Ectodermal cell (in vitro differentiated cells): Measurements from ENCODE around the gene PGBD5.
A peak's percentile ranks its signal among the peaks of the same experiment; 100 is the strongest.

ENCODE experiments used
- H3K27ac ChIP-seq: 2 replicates; pipeline ENCODE4 v1.7.0; 2013; ENCODE audit warnings: mild to moderate bottlenecking, low read depth, low read length; ENCODE audit not compliant: insufficient read depth, poor library complexity, severe bottlenecking
- H3K27me3 ChIP-seq: 2 replicates; pipeline ENCODE4 v1.7.0; 2013; ENCODE audit warnings: mild to moderate bottlenecking, low read length; ENCODE audit not compliant: insufficient read depth, control insufficient read depth, poor library complexity, severe bottlenecking
- H3K36me3 ChIP-seq: one replicate; pipeline ENCODE4 v1.7.0; 2013; ENCODE audit warnings: low read length; ENCODE audit not compliant: control insufficient read depth, insufficient read depth
- H3K4me1 ChIP-seq: one replicate; pipeline ENCODE4 v1.7.0; 2013; ENCODE audit warnings: low read length; ENCODE audit not compliant: control insufficient read depth, insufficient read depth
- H3K4me3 ChIP-seq: 2 replicates; pipeline ENCODE4 v1.7.0; 2013; ENCODE audit warnings: low read depth, low read length, control low read depth; ENCODE audit not compliant: insufficient read depth
- H3K9me3 ChIP-seq: 2 replicates; pipeline ENCODE4 v1.7.0; 2013; ENCODE audit warnings: mild to moderate bottlenecking, low read length, moderate library complexity; ENCODE audit not compliant: control insufficient read depth
- WGBS, 2 experiments: methylation state at CpG; one replicate each; pipeline ENCODE4 v1.1.7; 2013; ENCODE audit warnings: missing lambda C conversion rate in 2 of 2; 5-methylcytosine and 5-hydroxymethylcytosine counted together

The PGBD5 gene

GRCh38 chr1:230278376-230278775, 147.8 kb downstream of the PGBD5 start:
- Histone ChIP-seq H3K4me3 (no peak overlapping the region), H3K36me3 (no peaks in the 10 kb centered on the region), H3K9me3 (no peaks in the 10 kb centered on the region), H3K4me1 (peaks cover 18% of the 10 kb centered on the region), H3K27ac (no peak overlapping the region), H3K27me3 (no peaks in the 10 kb centered on the region)
- 88 to 91% methylated on average over 7 of the region's 7 CpGs for WGBS, 2 experiments

GRCh38 chr1:230277201-230278025, 148.7 kb downstream of the PGBD5 start:
- Histone ChIP-seq H3K4me3 (no peak overlapping the region), H3K9me3 (no peaks in the 10 kb centered on the region), H3K36me3 (no peaks in the 10 kb centered on the region), H3K27me3 (no peaks in the 10 kb centered on the region), H3K4me1 (peaks cover 18% of the 10 kb centered on the region), H3K27ac (peak overlapping the region; percentile 78)
- 3 to 12% methylated on average over 12 to 15 of the region's 15 CpGs for WGBS, 2 experiments

- Histone ChIP-seq H3K27me3 (no peaks in the 10 kb centered on the region), H3K4me3 (no peak overlapping the region), H3K9me3 (no peaks in the 10 kb centered on the region), H3K36me3 (no peaks in the 10 kb centered on the region), H3K27ac (no peak overlapping the region), H3K4me1 (peaks cover 18% of the 10 kb centered on the region)
- WGBS, 2 experiments: 92 to 93% methylated on average over 5 of the region's 5 CpGs
Measured at GRCh38 chr1:230276401-230276800, 149.7 kb downstream of the PGBD5 start.

- no peak overlapping the region for H3K27ac ChIP-seq
- H3K4me1 ChIP-seq: peaks cover 18% of the 10 kb centered on the region
- no peaks in the 10 kb centered on the region for H3K36me3 ChIP-seq
- WGBS, 2 experiments: 94 to 97% methylated on average over 15 of the region's 15 CpGs
- H3K4me3 ChIP-seq: no peak overlapping the region
- no peaks in the 10 kb centered on the region for H3K27me3 ChIP-seq
- H3K9me3 ChIP-seq: no peaks in the 10 kb centered on the region
Measured at GRCh38 chr1:230274254-230274653, 151.9 kb downstream of the PGBD5 start.

- H3K27ac ChIP-seq: no peak overlapping the region
- no peak overlapping the region for H3K4me3 ChIP-seq
- no peaks in the 10 kb centered on the region for H3K27me3 ChIP-seq
- 96% methylated on average over 7 of the region's 7 CpGs for WGBS, 2 experiments
- no peaks in the 10 kb centered on the region for H3K9me3 ChIP-seq
- H3K36me3 ChIP-seq: no peaks in the 10 kb centered on the region
- peaks cover 17% of the 10 kb centered on the region for H3K4me1 ChIP-seq
Measured at GRCh38 chr1:230273141-230273710, 152.9 kb downstream of the PGBD5 start.

GRCh38 chr1:230272557-230272956, 153.6 kb downstream of the PGBD5 start:
- peaks cover 10% of the 10 kb centered on the region for H3K4me1 ChIP-seq
- H3K27ac ChIP-seq: no peak overlapping the region
- H3K27me3 ChIP-seq: no peaks in the 10 kb centered on the region
- no peaks in the 10 kb centered on the region for H3K9me3 ChIP-seq
- 93 to 95% methylated on average over 9 of the region's 9 CpGs for WGBS, 2 experiments
- no peak overlapping the region for H3K4me3 ChIP-seq
- H3K36me3 ChIP-seq: no peaks in the 10 kb centered on the region

GRCh38 chr1:230271300-230272035, 154.7 kb downstream of the PGBD5 start:
- no peaks in the 10 kb centered on the region for H3K36me3 ChIP-seq
- WGBS, 2 experiments: 93 to 95% methylated on average over 20 of the region's 20 CpGs

GRCh38 chr1:230270559-230271281, 155.4 kb downstream of the PGBD5 start:
- no peaks in the 10 kb centered on the region for H3K27me3 ChIP-seq
- H3K4me3 ChIP-seq: no peak overlapping the region
- no peaks in the 10 kb centered on the region for H3K36me3 ChIP-seq
- 91 to 96% methylated on average over 14 of the region's 14 CpGs for WGBS, 2 experiments
- H3K9me3 ChIP-seq: no peaks in the 10 kb centered on the region
- H3K27ac ChIP-seq: no peak overlapping the region
- no peaks in the 10 kb centered on the region for H3K4me1 ChIP-seq

More at GRCh38 chr1:230271300-230272035, 154.7 kb downstream of the PGBD5 start:
- Histone ChIP-seq H3K9me3 (no peaks in the 10 kb centered on the region), H3K27me3 (no peaks in the 10 kb centered on the region), H3K27ac (no peak overlapping the region), H3K4me3 (no peak overlapping the region), H3K4me1 (peaks cover under 1% of the 10 kb centered on the region)

- H3K4me1 ChIP-seq: no peaks in the 10 kb centered on the region
- no peaks in the 10 kb centered on the region for H3K27me3 ChIP-seq
- H3K27ac ChIP-seq: no peak overlapping the region
- H3K36me3 ChIP-seq: no peaks in the 10 kb centered on the region
- H3K4me3 ChIP-seq: no peak overlapping the region
- 100% methylated on average over 1 of the region's 1 CpG for WGBS, 2 experiments
- H3K9me3 ChIP-seq: no peaks in the 10 kb centered on the region
Measured at GRCh38 chr1:230270185-230270558, 156.0 kb downstream of the PGBD5 start.
